ENCODE data around the gene SCAANT1. TPM values are rescaled to one million over a fixed set of nuclear protein-coding genes. Genes with fewer than 3 reads are reported as not detected.
A peak's percentile ranks its signal among the peaks of the same experiment; 100 is the strongest.

Gene SCAANT1
- total RNA-seq, 1 donor from 2014 or later: not detected

- DNase-seq (ENCODE audit: low spot score): no peak
Measured at GRCh38 chr3:63934041-63934866, 22.1 kb upstream of the SCAANT1 start.

- no peak for DNase-seq (ENCODE audit: low spot score)
Measured at GRCh38 chr3:63933459-63933858, 21.3 kb upstream of the SCAANT1 start.

GRCh38 chr3:63932509-63933212 is 20.5 kb upstream of the SCAANT1 start:
- no peak for DNase-seq (ENCODE audit: low spot score)

GRCh38 chr3:63931290-63931689 is 19.1 kb upstream of the SCAANT1 start:
- no peak for DNase-seq (ENCODE audit: low spot score)

- no peak for DNase-seq (ENCODE audit: low spot score)
Measured at GRCh38 chr3:63927422-63928280, 15.5 kb upstream of the SCAANT1 start.

GRCh38 chr3:63926309-63926708 is 14.1 kb upstream of the SCAANT1 start:
- DNase-seq (ENCODE audit: low spot score): no peak

GRCh38 chr3:63922491-63923199 is 10.5 kb upstream of the SCAANT1 start:
- no peak for DNase-seq (ENCODE audit: low spot score)

- DNase-seq (ENCODE audit: low spot score): no peak
Measured at GRCh38 chr3:63921741-63922482, 9.7 kb upstream of the SCAANT1 start.

- DNase-seq (ENCODE audit: low spot score): no peak
Measured at GRCh38 chr3:63920001-63920400, 7.8 kb upstream of the SCAANT1 start.

GRCh38 chr3:63918321-63918720 is 6.1 kb upstream of the SCAANT1 start:
- DNase-seq (ENCODE audit: low spot score): no peak

GRCh38 chr3:63914312-63914711 is 2.1 kb upstream of the SCAANT1 start:
- peak; percentile 70 for DNase-seq (ENCODE audit: low spot score)

- peak; percentile 56 for DNase-seq (ENCODE audit: low spot score)
Measured at GRCh38 chr3:63912768-63913588, 795 bp upstream of the SCAANT1 start.

- DNase-seq (ENCODE audit: low spot score): no peak
Measured at GRCh38 chr3:63911509-63911872, 692 bp downstream of the SCAANT1 start.

GRCh38 chr3:63910891-63911290 is 1.3 kb downstream of the SCAANT1 start:
- no peak for DNase-seq (ENCODE audit: low spot score)

GRCh38 chr3:63910001-63910400 is 2.2 kb downstream of the SCAANT1 start:
- no peak for DNase-seq (ENCODE audit: low spot score)

- no peak for DNase-seq (ENCODE audit: low spot score)
Measured at GRCh38 chr3:63909431-63909830, 2.8 kb downstream of the SCAANT1 start.

GRCh38 chr3:63908776-63909175 is 3.4 kb downstream of the SCAANT1 start:
- DNase-seq (ENCODE audit: low spot score): no peak

GRCh38 chr3:63908081-63908736 is 4.0 kb downstream of the SCAANT1 start:
- DNase-seq (ENCODE audit: low spot score): no peak
